ENCODE data around the gene ZNF366. TPM values are rescaled to one million over a fixed set of nuclear protein-coding genes. Genes with fewer than 3 reads are reported as not detected.

ZNF366 gene
- total RNA-seq, 2 donors from 2014 or later = not detected

DNA sequence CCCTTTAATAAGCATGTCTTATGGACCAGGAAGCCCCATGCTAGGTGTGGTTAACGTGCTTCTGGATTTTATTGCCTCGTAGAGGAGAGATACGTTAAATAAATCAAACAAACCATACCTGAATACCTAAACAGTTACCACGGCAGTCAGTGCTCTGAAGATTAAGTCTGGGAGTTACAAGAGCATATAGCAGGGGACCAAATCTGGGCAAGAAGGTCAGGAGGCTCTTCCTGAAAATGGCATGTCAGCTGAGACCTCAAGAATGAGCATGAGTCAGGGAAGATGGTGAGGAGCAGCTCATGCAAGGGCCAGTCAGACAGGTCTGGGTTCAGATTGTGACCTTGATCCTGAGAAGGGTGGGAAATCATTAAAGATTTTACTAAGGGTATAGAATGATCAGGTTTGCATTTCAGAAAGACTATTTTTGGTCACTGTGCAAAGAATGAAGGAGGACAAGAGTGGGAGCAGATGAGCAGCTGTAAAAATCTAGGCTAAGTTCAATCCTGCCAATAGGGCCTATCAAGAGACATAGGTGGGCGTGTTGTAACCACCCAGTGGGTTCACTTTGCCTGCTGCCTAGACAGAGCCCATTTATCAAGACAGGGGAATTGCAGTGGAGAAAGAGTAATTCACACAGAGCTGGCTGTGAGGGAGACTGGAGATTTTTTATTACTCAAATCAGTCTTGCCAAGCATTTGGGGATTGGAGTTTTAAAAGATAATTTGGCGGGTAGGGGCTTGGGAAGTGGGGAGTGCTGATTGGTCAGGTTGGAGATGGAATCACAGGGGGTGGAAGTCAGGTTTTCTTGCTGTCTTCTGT is 4.8 kb upstream of the ZNF366 start:
- no peak for ATAC-seq (replicated peaks in 1 of 2)
- H3K27me3 Mint-ChIP-seq (ENCODE audit: low read depth) = peaks cover 31% of the 10 kb centered on the region
- H3K9me3 Mint-ChIP-seq = no peaks in the 10 kb centered on the region
- no peaks in the 10 kb centered on the region for H3K36me3 Mint-ChIP-seq (ENCODE audit: insufficient read depth in 2 of 2)
- H3K4me1 Mint-ChIP-seq (ENCODE audit: low read depth) = peaks cover 8% of the 10 kb centered on the region
- H3K27ac Mint-ChIP-seq = no peak overlapping the region
- no peak for DNase-seq
- H3K4me3 Mint-ChIP-seq = no peak overlapping the region

DNA sequence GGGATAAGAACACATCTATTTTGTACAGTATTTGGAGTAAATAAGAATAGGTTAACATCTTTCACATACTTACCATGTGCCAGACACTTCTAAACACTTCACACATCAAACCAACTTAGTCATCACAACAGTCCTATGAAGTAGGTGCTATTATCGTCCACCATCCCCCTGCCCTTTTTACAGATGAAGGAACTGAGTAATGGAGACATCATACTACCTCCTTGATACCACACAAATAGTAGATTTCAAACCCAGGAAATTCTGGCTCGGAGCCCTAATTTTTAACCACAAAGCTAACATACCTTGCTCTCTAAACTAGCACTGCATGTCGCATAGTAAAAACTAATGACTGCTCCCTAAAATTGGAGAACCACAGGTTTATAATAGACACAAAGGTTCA is 4.2 kb upstream of the ZNF366 start:
- H3K4me1 Mint-ChIP-seq (ENCODE audit: low read depth) = peaks cover 8% of the 10 kb centered on the region
- H3K36me3 Mint-ChIP-seq (ENCODE audit: insufficient read depth in 2 of 2) = no peaks in the 10 kb centered on the region

DNA sequence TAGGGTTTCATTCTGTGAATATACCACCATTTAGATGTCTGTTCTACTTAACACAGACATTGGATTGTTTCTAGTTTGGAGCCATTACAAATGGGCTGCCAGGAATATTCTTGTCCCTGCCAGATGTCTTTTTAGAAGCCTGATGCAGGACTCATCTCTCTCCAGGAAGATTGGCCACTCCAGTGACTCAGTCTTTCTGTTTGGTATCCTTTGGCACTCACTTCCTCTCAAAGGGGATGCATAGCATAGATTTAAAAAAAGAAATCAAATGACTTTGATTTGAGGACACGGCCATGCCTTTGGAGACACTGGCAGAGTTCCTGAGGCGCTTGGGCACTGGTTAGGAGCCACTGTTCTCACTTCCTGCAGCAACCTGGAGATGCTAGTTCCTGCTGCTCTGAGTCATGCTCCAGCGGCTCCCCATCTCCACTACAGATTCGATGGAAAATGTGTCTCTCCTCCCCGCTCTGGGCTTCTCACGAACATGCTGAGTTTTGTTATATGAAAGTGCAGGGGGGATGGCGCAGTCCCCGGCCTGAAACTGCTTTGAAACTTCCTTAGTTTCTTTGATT is 3.5 kb upstream of the ZNF366 start:
- ATAC-seq (replicated peaks in 1 of 2) (peak in 1 of 2 donors; percentile 20), DNase-seq (no peak)
- Mint-ChIP-seq H3K27ac (no peak overlapping the region), H3K27me3 (ENCODE audit: low read depth) (peaks cover 40% of the 10 kb centered on the region), H3K36me3 (ENCODE audit: insufficient read depth in 2 of 2) (no peaks in the 10 kb centered on the region), H3K9me3 (no peaks in the 10 kb centered on the region), H3K4me1 (ENCODE audit: low read depth) (peaks cover 8% of the 10 kb centered on the region), H3K4me3 (no peak overlapping the region)

More for the DNA sequence above, 4.2 kb upstream of the ZNF366 start:
- DNase-seq (no peak), ATAC-seq (replicated peaks in 1 of 2) (no peak)
- no peak overlapping the region for H3K27ac Mint-ChIP-seq
- peaks cover 37% of the 10 kb centered on the region for H3K27me3 Mint-ChIP-seq (ENCODE audit: low read depth)
- H3K9me3 Mint-ChIP-seq = no peaks in the 10 kb centered on the region
- no peak overlapping the region for H3K4me3 Mint-ChIP-seq

DNA sequence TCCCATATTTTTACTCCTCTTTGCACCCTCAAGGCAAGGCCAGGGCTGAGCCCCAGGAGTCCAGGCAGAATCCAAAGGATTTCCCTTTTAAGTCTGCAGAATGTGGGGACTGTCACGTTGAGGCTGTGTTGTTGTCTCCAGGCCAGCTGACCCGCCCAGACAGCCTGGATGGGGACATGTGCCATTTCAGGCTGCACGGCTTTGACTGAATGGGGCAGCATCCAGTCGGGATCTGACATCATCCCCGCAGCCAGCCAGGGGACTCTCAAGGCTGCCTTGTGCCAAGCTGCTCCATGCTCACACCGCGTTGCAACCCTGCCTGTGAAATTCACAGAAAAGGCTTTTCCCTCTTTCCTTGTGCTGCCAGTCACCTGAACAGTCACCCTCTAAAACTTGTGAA is 2.2 kb upstream of the ZNF366 start:
- Mint-ChIP-seq H3K27ac (no peak overlapping the region), H3K4me3 (no peak overlapping the region), H3K36me3 (ENCODE audit: insufficient read depth in 2 of 2) (no peaks in the 10 kb centered on the region), H3K27me3 (ENCODE audit: low read depth) (peaks cover 40% of the 10 kb centered on the region), H3K9me3 (no peaks in the 10 kb centered on the region), H3K4me1 (ENCODE audit: low read depth) (peaks cover 8% of the 10 kb centered on the region)
- ATAC-seq (replicated peaks in 1 of 2) = no peak
- no peak for DNase-seq

DNA sequence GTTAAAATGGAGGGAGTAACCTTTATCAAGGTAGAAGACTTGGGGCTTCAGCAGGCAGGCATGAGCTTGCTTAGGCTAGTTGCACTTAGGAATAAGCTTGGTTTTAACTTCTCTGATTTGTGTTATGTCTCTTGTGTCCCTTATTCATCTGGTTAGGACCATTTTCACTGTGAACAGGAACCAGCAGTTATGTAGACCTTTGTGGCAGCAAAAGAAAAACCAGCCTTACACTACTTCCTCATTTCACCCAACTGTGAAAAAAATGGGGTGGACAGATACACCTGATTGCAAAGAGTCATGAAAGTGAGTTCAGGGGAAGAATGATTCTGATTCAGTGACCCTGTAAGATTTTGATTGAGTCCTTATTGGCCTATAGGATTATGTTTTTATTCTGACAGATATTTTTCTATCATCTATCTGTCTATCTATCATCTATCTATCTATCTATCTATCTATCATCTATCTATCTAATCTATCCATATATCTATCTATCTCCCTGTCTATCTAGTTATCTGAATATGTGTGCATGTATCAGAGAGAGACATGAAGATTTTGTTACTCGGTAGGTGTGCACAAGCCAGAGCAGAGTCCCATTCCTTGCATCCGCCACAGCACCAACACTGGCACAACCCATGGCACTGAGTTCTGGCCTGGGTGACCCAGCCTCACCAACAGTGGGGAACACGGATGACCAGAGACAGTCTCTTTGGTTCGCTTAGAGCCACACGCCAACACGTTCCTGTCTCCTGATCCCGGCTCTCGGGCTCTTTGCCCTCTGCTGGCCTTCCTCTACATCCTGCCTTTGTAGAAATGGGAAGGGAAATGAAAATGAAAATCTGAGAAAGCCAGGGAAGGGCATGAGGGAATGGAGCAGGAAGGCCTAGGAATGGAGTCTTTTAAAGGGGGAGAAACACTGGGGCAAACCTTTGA is 1.3 kb upstream of the ZNF366 start:
- Mint-ChIP-seq H3K27me3 (ENCODE audit: low read depth) (peaks cover 40% of the 10 kb centered on the region), H3K36me3 (ENCODE audit: insufficient read depth in 2 of 2) (no peaks in the 10 kb centered on the region), H3K9me3 (no peaks in the 10 kb centered on the region), H3K4me1 (ENCODE audit: low read depth) (peaks cover 8% of the 10 kb centered on the region), H3K4me3 (no peak overlapping the region), H3K27ac (no peak overlapping the region)
- DNase-seq (no peak), ATAC-seq (replicated peaks in 1 of 2) (no peak)

DNA sequence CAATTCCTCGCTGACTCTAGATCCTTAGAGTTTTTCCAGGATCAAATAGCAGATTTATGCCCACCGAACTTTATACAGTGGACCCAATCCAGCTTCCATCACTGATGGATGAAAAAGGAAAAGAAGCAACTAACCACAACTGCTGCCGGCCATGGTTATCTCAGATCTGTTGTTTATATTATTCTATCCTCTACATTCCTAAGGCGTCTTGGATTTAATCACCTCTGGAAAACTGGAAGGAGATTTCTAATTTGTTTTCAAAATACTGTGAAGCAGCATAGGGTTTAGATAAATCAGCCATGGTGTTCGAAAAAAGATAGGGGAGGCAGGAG is 663 bp upstream of the ZNF366 start:
- Mint-ChIP-seq H3K27me3 (ENCODE audit: low read depth) (peaks cover 40% of the 10 kb centered on the region), H3K27ac (no peak overlapping the region), H3K9me3 (no peaks in the 10 kb centered on the region), H3K4me3 (no peak overlapping the region), H3K36me3 (ENCODE audit: insufficient read depth in 2 of 2) (no peaks in the 10 kb centered on the region), H3K4me1 (ENCODE audit: low read depth) (peaks cover 8% of the 10 kb centered on the region)
- DNase-seq (no peak), ATAC-seq (replicated peaks in 1 of 2) (no peak)

DNA sequence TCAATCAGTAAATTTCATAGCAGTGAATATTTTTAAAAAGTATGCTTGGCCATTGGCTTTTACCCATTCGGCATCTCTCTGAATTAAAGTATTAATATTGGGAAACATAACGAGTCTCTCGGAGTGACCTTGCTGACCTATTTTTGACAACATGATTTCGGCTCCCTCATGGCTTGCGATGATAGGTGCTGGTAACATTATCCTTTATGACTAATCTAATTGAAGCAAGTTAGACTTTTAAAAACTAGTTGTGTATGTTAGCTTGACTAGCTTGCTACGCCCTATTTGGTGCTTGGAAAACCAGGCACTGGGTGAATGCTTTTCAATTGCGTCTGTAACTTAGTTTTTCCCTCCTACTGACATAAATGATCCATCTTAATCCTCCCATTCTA is 1.1 kb downstream of the ZNF366 start:
- no peaks in the 10 kb centered on the region for H3K36me3 Mint-ChIP-seq (ENCODE audit: insufficient read depth in 2 of 2)
- no peak for DNase-seq
- no peak overlapping the region for H3K4me3 Mint-ChIP-seq
- peaks cover 33% of the 10 kb centered on the region for H3K27me3 Mint-ChIP-seq (ENCODE audit: low read depth)
- no peak for ATAC-seq (replicated peaks in 1 of 2)
- peaks cover 7% of the 10 kb centered on the region for H3K4me1 Mint-ChIP-seq (ENCODE audit: low read depth)
- H3K9me3 Mint-ChIP-seq = no peaks in the 10 kb centered on the region
- peak overlapping the region; percentile 34 for H3K27ac Mint-ChIP-seq

DNA sequence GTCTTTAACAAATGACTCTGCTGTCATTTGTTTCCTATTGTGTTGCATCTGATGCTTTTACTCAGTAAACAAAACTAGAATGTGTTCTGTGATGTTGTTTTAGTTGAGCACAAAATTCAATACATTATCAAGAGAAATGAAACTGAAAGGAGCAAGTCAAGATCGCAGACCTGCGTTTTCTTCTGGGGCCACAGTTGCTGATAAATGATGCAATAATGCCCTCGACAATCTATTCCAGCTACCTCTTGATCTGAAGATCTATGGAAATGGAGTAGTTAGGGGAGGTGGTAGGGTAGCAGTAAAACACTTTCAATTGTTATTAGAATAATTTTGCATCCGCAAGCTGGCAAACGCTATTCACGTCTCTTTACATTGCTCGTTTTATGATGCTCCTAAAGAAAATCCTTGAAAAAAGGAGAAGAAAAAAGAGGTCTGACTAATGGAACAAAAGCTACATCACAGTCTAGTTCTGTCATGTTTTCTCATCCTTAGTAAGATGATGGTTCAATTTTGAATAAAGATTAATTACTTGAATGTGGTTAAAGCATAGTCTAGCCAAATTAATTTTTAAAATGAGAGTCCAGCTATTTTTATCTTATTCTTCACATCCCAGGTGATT is 1.6 kb downstream of the ZNF366 start:
- H3K4me3 Mint-ChIP-seq = peak overlapping the region in 1 of 2 donors; percentile 63
- ATAC-seq (replicated peaks in 1 of 2) = no peak
- peaks cover 2% of the 10 kb centered on the region for H3K4me1 Mint-ChIP-seq (ENCODE audit: low read depth)
- no peak for DNase-seq
- H3K27ac Mint-ChIP-seq = no peak overlapping the region
- H3K9me3 Mint-ChIP-seq = no peaks in the 10 kb centered on the region
- no peaks in the 10 kb centered on the region for H3K36me3 Mint-ChIP-seq (ENCODE audit: insufficient read depth in 2 of 2)
- H3K27me3 Mint-ChIP-seq (ENCODE audit: low read depth) = peaks cover 33% of the 10 kb centered on the region

DNA sequence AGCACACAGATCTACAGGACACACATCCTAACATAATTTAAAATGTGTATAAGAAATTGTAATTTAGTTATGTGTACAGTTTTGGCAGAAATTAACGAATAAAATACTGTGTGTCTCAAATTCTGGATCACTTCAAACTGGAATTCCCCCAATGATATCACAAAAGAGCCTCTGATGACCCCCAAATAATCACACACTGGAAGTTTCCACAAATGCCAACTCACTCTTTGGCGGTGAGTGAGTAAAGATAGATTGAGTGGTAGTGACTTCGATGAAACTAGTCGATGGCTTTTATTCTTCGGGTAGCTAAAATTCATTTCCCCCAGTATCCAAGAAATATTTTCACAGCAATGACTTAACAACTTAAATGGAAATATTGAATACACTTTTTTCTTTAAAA is 2.2 kb downstream of the ZNF366 start:
- H3K36me3 Mint-ChIP-seq (ENCODE audit: insufficient read depth in 2 of 2) = no peaks in the 10 kb centered on the region
- DNase-seq (no peak), ATAC-seq (replicated peaks in 1 of 2) (no peak)
- no peaks in the 10 kb centered on the region for H3K4me1 Mint-ChIP-seq (ENCODE audit: low read depth)
- peaks cover 33% of the 10 kb centered on the region for H3K27me3 Mint-ChIP-seq (ENCODE audit: low read depth)
- H3K27ac Mint-ChIP-seq = no peak overlapping the region
- H3K4me3 Mint-ChIP-seq = no peak overlapping the region
- H3K9me3 Mint-ChIP-seq = no peaks in the 10 kb centered on the region

DNA sequence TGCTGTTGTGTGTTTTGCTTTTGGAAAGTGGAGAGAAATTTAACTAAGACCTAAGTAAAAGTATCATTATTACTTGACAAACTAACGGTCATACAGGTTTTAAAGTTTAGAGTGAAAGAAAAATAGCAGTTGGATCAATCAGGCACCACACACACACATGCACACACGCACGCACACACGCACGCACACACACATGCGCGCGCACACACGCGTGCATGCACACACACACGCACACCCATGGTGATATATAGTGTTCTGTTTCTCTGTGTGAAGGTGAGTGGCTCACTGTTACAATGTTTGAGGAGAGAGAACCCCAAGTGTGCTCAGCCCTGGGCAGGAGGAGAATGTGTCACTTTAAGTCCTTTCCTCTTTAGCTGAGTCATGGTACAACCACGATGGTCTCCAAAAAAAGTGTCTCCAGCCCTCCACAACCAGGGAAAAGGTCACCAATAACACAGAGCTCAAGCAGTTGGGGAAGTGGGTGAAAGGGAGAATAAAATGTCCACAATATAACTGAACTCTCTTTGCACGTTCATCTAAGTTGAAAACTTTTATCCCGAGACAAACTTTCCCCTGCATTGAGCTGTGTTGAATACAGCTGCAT is 3.2 kb downstream of the ZNF366 start:
- ATAC-seq (replicated peaks in 1 of 2) (no peak), DNase-seq (no peak)
- no peak overlapping the region for H3K27ac Mint-ChIP-seq
- H3K9me3 Mint-ChIP-seq = no peaks in the 10 kb centered on the region
- peaks cover 34% of the 10 kb centered on the region for H3K27me3 Mint-ChIP-seq (ENCODE audit: low read depth)
- H3K4me3 Mint-ChIP-seq = no peak overlapping the region
- H3K36me3 Mint-ChIP-seq (ENCODE audit: insufficient read depth in 2 of 2) = no peaks in the 10 kb centered on the region
- H3K4me1 Mint-ChIP-seq (ENCODE audit: low read depth) = no peaks in the 10 kb centered on the region

DNA sequence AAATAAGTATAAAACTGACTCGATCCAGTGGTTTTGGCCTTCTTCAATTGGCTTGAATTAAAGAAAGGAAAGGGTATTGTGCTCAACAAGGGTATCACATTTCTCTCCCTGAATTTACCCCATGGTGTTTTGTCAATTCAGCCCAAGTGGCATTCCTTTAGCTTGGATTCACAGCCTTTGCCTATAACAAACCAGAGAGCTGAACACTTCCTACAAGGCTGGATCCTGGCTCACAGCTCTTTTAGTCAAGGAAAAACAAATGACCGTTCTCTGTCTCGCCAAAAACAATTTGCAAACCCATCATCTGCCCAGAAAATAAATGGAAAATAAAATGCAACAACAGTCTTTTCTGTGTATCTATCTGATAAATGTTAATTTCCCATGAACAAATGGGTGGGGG is 5.7 kb downstream of the ZNF366 start:
- no peak for DNase-seq
- no peak for ATAC-seq (replicated peaks in 1 of 2)
- Mint-ChIP-seq H3K27me3 (ENCODE audit: low read depth) (peaks cover 29% of the 10 kb centered on the region), H3K4me1 (ENCODE audit: low read depth) (no peaks in the 10 kb centered on the region), H3K36me3 (ENCODE audit: insufficient read depth in 2 of 2) (no peaks in the 10 kb centered on the region), H3K9me3 (no peaks in the 10 kb centered on the region), H3K4me3 (no peak overlapping the region), H3K27ac (no peak overlapping the region)

DNA sequence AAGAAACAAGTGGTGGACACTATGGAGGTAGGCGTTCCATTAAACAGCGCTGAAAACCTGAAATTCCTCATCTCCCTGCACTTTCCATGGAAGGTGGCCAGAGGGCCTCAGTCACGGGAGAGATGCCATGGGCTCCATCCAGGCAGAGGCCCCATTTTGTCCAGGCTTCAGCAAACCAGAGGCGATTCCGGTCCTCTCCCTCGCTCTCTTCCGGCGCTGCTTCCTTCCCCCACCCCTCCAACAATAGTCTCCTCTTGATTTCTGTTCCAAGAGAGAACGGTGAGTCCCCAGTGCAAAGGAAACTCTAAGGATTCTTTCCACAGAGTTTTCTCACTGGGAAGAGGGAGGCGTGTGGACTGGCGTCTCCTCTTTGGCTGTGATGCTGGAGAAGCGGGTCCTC is 7.5 kb downstream of the ZNF366 start:
- Mint-ChIP-seq H3K36me3 (ENCODE audit: insufficient read depth in 2 of 2) (no peaks in the 10 kb centered on the region), H3K4me3 (no peak overlapping the region), H3K4me1 (ENCODE audit: low read depth) (no peaks in the 10 kb centered on the region), H3K27me3 (ENCODE audit: low read depth) (peaks cover 25% of the 10 kb centered on the region), H3K27ac (no peak overlapping the region), H3K9me3 (no peaks in the 10 kb centered on the region)
- ATAC-seq (replicated peaks in 1 of 2) (no peak), DNase-seq (no peak)

DNA sequence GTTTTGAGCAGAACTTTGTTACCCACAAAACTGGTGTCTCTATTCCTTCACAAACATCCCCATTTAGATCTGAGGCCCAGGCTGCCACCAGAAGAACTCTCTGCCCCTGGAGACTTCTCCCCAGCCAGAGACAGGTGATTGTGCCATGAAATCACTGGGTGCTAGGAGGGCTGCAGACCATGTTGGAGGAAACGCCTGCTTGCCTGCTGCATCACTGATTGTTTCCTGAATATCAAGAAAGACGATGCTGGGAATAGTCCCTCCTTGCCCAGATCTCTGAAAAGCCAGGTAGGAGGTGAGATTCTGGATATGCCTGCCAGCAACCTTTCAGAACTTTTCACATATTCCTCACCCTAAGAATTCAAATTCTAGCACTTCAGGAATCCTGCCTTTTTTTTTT is 8.1 kb downstream of the ZNF366 start:
- H3K36me3 Mint-ChIP-seq (ENCODE audit: insufficient read depth in 2 of 2) = no peaks in the 10 kb centered on the region
- peaks cover 30% of the 10 kb centered on the region for H3K27me3 Mint-ChIP-seq (ENCODE audit: low read depth)

More for the DNA sequence above, 8.1 kb downstream of the ZNF366 start:
- no peak for DNase-seq
- Mint-ChIP-seq H3K27ac (no peak overlapping the region), H3K4me1 (ENCODE audit: low read depth) (no peaks in the 10 kb centered on the region), H3K9me3 (no peaks in the 10 kb centered on the region), H3K4me3 (no peak overlapping the region)
- ATAC-seq (replicated peaks in 1 of 2) = no peak

All from activated T-cell treated with anti-CD3 and anti-CD28 coated beads, Interleukin-2, amount 50 U/mL, for 72 hours (primary cell).